HG03095 (cell line): ENCODE measurements around the gene CEP89.
"Not testable (repeated sequence)": the region's sequence is repeated elsewhere in the genome, so short reads cannot be mapped to it uniquely, and the experiment has no call there.

ENCODE experiments used
- ATAC-seq: cut with Tn5 transposase; IDR thresholded peaks from one replicate; pipeline ENCODE4 v1.9.1; 2021; ENCODE audit warnings: moderate library complexity; ENCODE audit not compliant: unreplicated experiment

Gene CEP89

DNA sequence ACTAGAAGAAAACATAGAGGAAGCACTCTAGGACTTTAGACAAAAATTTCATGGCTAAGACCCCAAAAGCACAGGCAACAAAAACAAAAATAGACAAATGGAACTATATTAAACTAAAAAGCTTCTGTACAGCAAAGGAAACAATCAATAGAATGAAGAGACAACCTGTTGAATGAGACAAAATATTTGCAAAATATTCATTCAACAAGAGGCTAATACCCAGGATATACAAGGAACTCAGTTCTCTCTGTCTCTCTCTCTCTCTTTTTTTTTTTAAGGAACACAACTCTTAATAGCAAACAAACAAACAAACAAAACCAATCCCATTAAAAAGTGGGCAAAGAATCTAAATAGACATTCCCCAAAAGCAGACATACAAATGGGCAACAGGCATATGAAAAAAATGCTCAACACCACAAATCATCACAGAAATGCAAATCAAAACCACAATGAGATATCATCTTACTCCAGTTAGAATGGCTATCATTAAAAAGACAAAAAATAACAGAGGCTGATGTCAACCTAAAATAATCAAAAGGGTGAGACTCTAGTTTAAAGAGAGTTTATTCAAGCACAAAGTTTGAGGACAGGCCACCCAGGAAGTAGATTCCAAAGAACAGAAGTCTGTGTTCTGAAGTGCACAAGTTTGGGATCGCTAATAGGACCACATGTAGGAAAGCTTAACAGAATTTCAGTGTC is 75.1 kb downstream of the CEP89 start:
- ATAC-seq, result no peak

DNA sequence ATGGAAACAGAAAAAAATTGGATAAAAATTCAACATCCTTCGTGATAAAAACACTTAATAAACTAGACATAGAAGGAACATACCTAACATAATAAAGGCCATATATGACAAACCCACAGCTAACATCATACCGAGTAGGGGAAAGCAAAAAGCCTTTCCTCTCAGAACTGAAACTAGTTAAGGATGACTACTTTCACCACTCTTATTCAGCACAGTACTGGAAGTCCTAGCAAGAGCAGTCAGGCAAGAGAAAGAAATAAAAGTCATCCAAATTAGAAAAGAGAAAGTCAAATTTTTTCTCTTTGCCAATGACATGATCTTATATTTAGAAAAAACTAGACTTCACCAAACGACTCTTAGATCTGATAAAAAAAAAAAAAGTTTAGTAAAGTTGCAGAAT is 76.4 kb downstream of the CEP89 start:
- ATAC-seq, result no peak

GRCh38 chr19:32891609-32892008 is 80.1 kb downstream of the CEP89 start:
- ATAC-seq, result no peak

GRCh38 chr19:32890841-32891240 is 80.9 kb downstream of the CEP89 start:
- ATAC-seq, result no peak

DNA sequence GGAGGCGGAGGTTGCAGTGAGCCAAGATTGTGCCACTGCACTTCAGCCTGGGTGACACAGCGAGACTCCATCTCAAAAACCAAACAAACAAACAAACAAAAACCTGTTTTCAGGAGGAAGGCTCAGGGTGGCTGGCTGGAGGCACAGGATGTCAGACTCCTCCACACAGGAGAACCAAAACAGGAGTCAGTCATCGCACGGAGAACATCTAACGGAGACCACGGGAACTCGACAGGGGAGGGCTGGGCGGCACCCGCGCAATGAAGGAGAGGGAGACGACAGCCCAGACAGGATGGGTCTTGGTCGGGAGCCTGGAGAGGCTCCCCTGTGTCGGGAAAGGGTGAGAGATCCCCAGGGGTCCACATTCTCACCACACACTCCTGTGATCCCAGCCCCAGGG is 81.4 kb downstream of the CEP89 start:
- ATAC-seq, result no peak

DNA sequence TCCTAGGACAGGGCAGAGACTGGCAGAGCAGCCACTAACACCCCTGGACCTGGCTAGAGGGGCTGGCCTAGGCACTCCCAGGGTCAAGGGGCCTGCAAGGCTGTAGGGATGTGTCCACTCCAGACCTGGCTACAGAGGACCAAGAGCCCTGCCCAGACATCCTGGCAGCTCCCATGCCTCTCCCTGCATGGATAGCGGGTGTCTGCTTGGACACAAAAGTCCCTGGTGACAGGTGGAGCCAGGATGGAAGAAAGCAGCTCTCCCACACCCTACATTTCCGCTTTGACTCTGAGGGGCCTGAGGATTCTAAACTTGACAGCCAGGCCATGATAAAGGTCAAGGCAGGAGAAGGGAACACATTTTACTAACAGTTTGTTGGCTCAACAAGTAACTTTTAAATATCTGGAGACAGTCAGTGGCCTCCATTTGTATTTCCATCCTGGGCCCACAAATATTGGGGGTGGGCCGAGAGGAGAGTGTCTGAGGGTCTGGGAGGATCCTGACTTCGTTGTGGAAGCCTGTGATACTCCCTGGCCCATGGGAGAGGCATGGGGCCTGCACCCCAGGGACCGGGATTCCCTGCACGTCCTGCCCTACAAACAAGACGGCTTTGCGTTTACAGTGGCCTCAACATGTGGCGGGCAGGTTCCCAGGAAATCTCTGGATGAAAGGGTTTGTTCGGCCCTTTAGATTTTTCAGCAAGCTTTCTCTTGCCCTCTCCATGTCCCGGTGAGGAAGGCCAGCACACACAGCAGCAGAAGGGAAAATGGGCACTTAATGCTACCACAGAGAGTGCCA is 82.4 kb downstream of the CEP89 start:
- no peak for ATAC-seq

DNA sequence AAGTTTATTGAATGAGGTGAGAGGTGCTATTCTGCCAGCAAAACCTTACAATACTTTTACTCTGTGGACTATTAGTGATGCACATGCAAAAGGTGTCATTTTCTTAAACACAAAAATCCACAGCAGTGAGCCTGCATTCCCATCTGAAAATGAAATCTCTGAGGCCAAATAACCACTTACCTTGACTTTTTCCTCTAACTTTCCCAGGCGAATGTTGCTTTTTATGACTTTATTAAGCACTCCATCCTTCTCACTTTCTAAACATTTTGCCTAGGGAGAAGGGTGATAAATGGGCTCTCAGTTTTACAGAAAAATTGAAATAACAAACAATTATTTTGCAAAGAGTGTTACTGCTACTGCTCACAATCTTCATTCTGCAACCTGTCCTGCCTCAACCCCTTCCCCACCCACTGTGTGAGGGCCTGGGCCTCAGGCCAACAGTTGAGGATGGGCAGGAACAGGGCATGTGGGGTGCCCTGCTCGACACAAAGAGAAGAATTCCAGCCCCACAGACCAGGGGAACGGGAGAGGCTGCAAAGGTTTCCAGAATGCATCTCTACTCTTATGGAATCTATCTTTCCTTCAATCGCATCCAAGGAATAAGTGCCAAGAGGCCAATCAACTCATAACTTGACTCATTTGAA is 84.1 kb downstream of the CEP89 start:
- no peak for ATAC-seq

DNA sequence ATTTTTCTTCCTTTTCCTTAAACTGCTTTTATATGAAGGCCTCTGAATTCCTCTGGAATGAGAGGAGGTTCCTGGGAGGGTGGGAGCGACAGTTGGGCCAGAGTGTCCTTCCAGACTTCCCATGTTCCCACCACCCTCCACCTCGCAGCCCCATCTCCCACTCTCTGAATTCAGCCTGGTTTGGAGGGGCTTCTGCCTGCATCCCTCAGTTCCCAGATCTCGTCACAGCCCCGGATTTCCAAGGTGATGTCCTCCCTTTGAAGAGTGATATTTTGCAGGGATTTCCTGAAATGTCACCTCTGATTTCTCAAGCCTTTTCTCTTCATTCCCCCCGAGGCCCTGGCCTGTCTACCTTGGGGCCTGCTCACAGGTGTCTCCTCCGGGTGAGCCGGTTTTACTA is 85.5 kb downstream of the CEP89 start:
- no peak for ATAC-seq

- ATAC-seq, result not testable (repeated sequence)
Observed at GRCh38 chr19:32885255-32885654, 86.5 kb downstream of the CEP89 start.

- ATAC-seq, result no peak
Observed at GRCh38 chr19:32881766-32882165, 90.0 kb downstream of the CEP89 start.

- ATAC-seq, result no peak
Observed at GRCh38 chr19:32880622-32881021, 91.1 kb downstream of the CEP89 start.

GRCh38 chr19:32879741-32880140 is 92.0 kb downstream of the CEP89 start:
- ATAC-seq, result no peak

DNA sequence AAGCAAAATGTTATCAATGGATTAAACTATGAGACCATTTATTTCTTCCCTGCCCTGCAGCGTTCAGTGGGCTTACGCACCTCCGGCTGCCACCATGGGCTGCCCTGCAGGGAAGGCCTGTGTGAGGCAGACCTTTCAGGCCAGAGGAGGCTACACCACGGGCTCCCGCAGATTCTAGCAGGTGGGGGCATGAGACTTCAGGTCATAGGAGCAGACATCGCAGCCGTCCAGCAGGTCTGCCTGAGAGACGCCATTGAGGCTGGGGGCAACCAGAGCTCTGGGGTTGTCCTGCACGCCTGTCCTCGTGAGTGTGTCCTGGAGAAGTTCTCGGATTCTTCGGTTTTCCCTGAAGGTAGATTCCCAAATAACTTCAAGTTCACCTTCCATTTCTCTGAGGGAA is 92.8 kb downstream of the CEP89 start:
- ATAC-seq, result no peak

DNA sequence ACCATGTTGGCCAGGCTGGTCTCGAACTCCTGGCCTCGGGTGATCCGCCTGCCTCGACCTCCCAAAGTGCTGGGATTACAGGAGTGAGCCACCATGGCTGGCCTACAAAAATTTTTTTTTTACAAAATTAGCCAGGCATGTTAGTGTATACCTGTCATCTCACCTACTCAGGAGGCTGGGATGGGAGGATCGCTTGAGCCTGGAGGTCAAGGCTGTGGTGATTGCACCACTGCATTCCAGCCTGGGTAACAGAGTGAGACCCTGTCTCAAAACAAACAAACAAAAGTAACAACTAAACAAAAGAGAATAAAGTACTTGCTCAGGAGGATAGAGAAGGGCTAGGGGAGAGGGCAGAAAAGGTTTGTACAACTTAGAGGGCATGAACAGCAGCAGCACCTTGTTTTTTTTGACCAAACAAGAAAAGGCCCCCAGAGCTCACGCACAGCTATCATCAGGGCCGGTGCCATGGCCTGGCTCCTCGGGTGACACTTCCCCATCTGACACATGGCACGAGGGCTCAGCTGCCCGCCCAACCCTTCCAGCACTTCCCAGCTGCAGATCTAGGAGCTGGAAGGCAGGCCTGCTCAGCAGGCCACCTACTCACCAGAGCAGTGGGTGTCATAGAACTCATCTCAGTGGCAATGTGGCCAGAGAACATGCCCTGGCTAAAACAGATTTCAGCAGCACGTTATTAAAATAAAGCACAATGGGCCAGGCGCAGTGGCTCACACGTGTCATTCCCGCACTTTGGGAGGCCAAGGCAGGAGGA is 93.6 kb downstream of the CEP89 start:
- ATAC-seq, result no peak

DNA sequence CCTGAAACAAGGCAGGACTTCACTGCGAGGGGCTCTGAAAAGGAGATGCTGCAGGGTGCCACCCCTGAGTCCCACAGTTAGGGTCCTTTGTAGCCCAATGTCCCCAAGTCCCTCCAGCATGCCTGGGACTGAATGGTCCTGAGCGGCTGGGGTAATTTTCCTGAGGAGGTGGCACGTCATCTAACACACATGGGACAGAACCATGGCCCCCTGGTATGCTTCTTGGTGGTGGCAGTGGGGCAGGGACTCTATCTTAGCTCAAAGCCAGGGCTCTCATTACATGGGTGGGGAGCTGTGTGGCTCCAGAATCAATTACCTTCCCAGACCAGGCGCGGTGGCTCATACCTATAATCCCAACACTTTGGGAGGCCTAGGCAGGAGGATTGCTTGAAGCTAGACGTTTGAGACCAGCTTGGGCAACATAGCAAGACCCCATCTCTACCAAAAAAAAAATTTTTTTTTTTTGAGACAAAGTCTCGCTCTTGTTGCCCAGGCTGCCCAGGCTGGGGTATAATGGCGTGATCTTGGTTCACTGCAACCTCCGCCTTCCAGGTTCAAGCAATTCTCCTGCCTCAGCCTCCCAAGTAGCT is 94.3 kb downstream of the CEP89 start:
- ATAC-seq, result no peak

DNA sequence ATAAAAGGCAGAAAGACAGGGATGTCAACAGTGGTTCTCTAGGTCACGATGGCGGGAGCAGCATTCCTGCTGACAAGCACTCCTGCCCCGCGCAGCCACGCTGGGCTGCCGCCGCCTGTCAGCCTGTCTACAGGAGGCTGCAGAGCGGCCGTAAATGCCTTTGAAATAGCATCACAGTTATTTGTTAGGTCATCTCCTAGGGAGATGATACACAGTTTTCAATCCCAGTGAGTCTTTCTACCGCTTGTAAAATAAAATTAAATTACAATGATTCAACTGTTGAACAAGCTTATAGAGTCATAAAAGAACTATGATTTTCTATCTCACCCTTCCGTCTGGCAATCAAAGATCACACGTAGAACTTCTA is 94.9 kb downstream of the CEP89 start:
- ATAC-seq, result no peak

- no peak for ATAC-seq
Observed at GRCh38 chr19:32876236-32876918, 95.4 kb downstream of the CEP89 start.

DNA sequence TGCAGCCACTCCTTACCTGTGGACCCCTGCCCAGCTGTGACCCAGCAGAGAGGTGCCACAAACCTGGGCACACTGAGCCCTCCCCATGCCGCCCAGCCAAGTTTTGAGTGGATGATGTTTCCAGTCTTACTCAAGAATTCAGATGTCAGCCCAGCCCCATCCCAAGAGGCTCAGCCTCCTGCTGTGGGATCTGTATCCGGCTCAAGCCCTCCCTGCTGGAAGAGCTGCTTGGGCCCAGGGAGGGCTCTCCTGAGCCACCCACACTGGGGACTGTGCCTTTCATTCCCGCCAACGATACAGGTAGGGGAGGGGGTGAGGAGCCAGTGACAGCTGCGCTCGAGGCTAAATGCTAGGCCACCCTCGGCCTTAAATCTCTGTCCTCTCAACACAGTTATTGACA is 96.3 kb downstream of the CEP89 start:
- ATAC-seq, result no peak

GRCh38 chr19:32874605-32875004 is 97.2 kb downstream of the CEP89 start:
- no peak for ATAC-seq

GRCh38 chr19:32873247-32873959 is 98.4 kb downstream of the CEP89 start:
- no peak for ATAC-seq
